Liver (tissue), 9 donors: Measurements from ENCODE around the gene THSD4. TPM values are rescaled to one million over a fixed set of nuclear protein-coding genes. Genes with fewer than 3 reads are reported as not detected.

Source experiments
- DNase-seq: peaks from one replicate; pipeline ENCODE4 v3.0.0-alpha.2; 2017; ENCODE audit warnings: low spot score
- H3K27ac ChIP-seq, 2 donors: one replicate each; pipeline ENCODE4 v1.7.0; 2013; ENCODE audit warnings: inconsistent platforms in 2 of 2, low read length in 2 of 2, control low read depth in 1 of 2, low read depth in 1 of 2, mild to moderate bottlenecking in 1 of 2
- H3K27me3 ChIP-seq, 4 donors: one replicate each; pipeline versions ENCODE4 v1.6.1 to v1.7.0; 2013; ENCODE audit warnings: low read length in 3 of 4, inconsistent platforms in 1 of 4, mild to moderate bottlenecking in 1 of 4, moderate library complexity in 1 of 4; ENCODE audit not compliant: control insufficient read depth in 4 of 4, insufficient read depth in 4 of 4
- H3K36me3 ChIP-seq, 4 donors: one replicate each; pipeline versions ENCODE4 v1.6.1 to v1.7.0; 2013; ENCODE audit warnings: low read length in 3 of 4, mild to moderate bottlenecking in 3 of 4, low read depth in 1 of 4, moderate library complexity in 1 of 4; ENCODE audit not compliant: control insufficient read depth in 4 of 4, insufficient read depth in 3 of 4
- H3K4me1 ChIP-seq, 4 donors: one replicate each; pipeline versions ENCODE4 v1.6.1 to v1.7.0; 2013; ENCODE audit warnings: low read length in 3 of 4, mild to moderate bottlenecking in 3 of 4, moderate library complexity in 1 of 4; ENCODE audit not compliant: control insufficient read depth in 4 of 4, insufficient read depth in 4 of 4
- H3K4me3 ChIP-seq, 3 donors: one replicate each; pipeline versions ENCODE4 v1.6.1 to v1.7.0; 2013; ENCODE audit warnings: low read length in 3 of 3, control low read depth in 1 of 3, low read depth in 1 of 3, mild to moderate bottlenecking in 1 of 3
- H3K9ac ChIP-seq, 2 donors: one replicate each; pipeline ENCODE4 v1.7.0; 2013; ENCODE audit warnings: low read length in 2 of 2, mild to moderate bottlenecking in 2 of 2, moderate library complexity in 2 of 2, control low read depth in 1 of 2, low read depth in 1 of 2
- H3K9me3 ChIP-seq, 4 donors: one replicate each; pipeline versions ENCODE4 v1.6.1 to v1.7.0; 2013; ENCODE audit warnings: low read length in 3 of 4; ENCODE audit not compliant: control insufficient read depth in 4 of 4
- EGR1 ChIP-seq, 2 donors: IDR thresholded peaks; 2 replicates each; pipeline ENCODE4 v1.6.1; 2016 to 2018; ENCODE audit warnings: antibody characterized with exemption in 2 of 2, low read depth in 2 of 2
- FOXA1 ChIP-seq: IDR thresholded peaks from 2 replicates; pipeline ENCODE4 v1.6.1; 2016; ENCODE audit warnings: antibody characterized with exemption
- FOXA2 ChIP-seq: IDR thresholded peaks from 2 replicates; pipeline ENCODE4 v1.6.1; 2016; ENCODE audit warnings: antibody characterized with exemption
- GABPA ChIP-seq, 2 donors: IDR thresholded peaks in 1 of 2; conservative IDR thresholded peaks in 1 of 2; 2 replicates each; pipeline ENCODE4 v1.6.1; 2016; ENCODE audit warnings: antibody characterized with exemption in 2 of 2, mild to moderate bottlenecking in 1 of 2, moderate library complexity in 1 of 2
- HNF4A ChIP-seq, 2 donors: conservative IDR thresholded peaks; 2 replicates each; pipeline ENCODE4 v1.6.1; 2016; ENCODE audit warnings: antibody characterized with exemption in 2 of 2, mild to moderate bottlenecking in 2 of 2
- HNF4G ChIP-seq: IDR thresholded peaks from 2 replicates; pipeline ENCODE4 v1.6.1; 2016; ENCODE audit warnings: antibody characterized with exemption
- JUND ChIP-seq, 2 donors: IDR thresholded peaks; 2 replicates each; pipeline ENCODE4 v1.6.1; 2016; ENCODE audit warnings: antibody characterized with exemption in 2 of 2
- NR2F2 ChIP-seq: IDR thresholded peaks from 2 replicates; pipeline ENCODE4 v1.6.1; 2016; ENCODE audit warnings: antibody characterized with exemption
- RAD21 ChIP-seq, 2 donors: IDR thresholded peaks; 2 replicates each; pipeline ENCODE4 v1.6.1; 2016; ENCODE audit warnings: antibody characterized with exemption in 2 of 2, mild to moderate bottlenecking in 2 of 2
- RXRA ChIP-seq, 2 donors: IDR thresholded peaks; 2 replicates each; pipeline ENCODE4 v1.6.1; 2017 to 2018; ENCODE audit warnings: antibody characterized with exemption in 2 of 2, mild to moderate bottlenecking in 1 of 2
- SP1 ChIP-seq: IDR thresholded peaks from 2 replicates; pipeline ENCODE4 v1.6.1; 2018; ENCODE audit warnings: antibody characterized with exemption, mild to moderate bottlenecking
- TAF1 ChIP-seq: conservative IDR thresholded peaks from 2 replicates; pipeline ENCODE4 v1.6.1; 2016; ENCODE audit warnings: antibody characterized with exemption, mild to moderate bottlenecking
- YY1 ChIP-seq: IDR thresholded peaks from 2 replicates; pipeline ENCODE4 v1.6.1; 2016; ENCODE audit warnings: antibody characterized with exemption, mild to moderate bottlenecking
- WGBS: extraction: QIAGEN DNeasy Blood & Tissue Kit; methylation state at CpG from one replicate; pipeline ENCODE4 v1.1.7; 2013; 5-methylcytosine and 5-hydroxymethylcytosine counted together
- polyA plus RNA-seq, 2 donors: library from polyadenylated mRNA; stranded (reverse) in 1 of 2; unstranded in 1 of 2; fragments of 200-250 nt in 1 of 2; fragments of >200 nt in 1 of 2; fragmentation: Nextera tagmentation in 1 of 2; extraction: Ambion mirVana in 1 of 2; gene quantifications; one replicate each; pipeline versions ENCODE4 v1.2.1 to v1.2.3, GENCODE V29; 2013 to 2015
- total RNA-seq, 2 donors: library from RNA; depleted of rRNA; stranded (reverse); fragments of >200 nt; gene quantifications; one replicate each; pipeline ENCODE4 v1.2.3, GENCODE V29; 2014
- TF ChIP-seq, protein P1 (sequence below): IDR thresholded peaks from 2 replicates; pipeline ENCODE4 v1.6.1; 2016; ENCODE audit warnings: antibody characterized with exemption, mild to moderate bottlenecking
- TF ChIP-seq, protein P2 (sequence below): IDR thresholded peaks from 2 replicates; pipeline ENCODE4 v1.6.1; 2016; ENCODE audit warnings: antibody characterized with exemption
- TF ChIP-seq, protein P3 (sequence below): fragments of 150-350 bp; IDR thresholded peaks from 2 replicates; pipeline ENCODE4 v1.5.1; 2017; ENCODE audit warnings: improper control_type of control experiment, low read depth, low read length; ENCODE audit not compliant: missing input control
- TF ChIP-seq, protein P4 (sequence below): IDR thresholded peaks from 2 replicates; pipeline ENCODE4 v1.6.1; 2016; ENCODE audit warnings: antibody characterized with exemption
- TF ChIP-seq, protein P5 (sequence below): IDR thresholded peaks from 2 replicates; pipeline ENCODE4 v1.6.1; 2016; ENCODE audit warnings: antibody characterized with exemption
- donor health status: healthy.
- donor health status: healthy.
- donor health status: healthy.
- donor health status: healthy.
- donor health status: healthy.

Gene THSD4
- total and polyA plus RNA-seq, 4 donors, result 0.23 to 11.5 (median 1.9) TPM

DNA sequence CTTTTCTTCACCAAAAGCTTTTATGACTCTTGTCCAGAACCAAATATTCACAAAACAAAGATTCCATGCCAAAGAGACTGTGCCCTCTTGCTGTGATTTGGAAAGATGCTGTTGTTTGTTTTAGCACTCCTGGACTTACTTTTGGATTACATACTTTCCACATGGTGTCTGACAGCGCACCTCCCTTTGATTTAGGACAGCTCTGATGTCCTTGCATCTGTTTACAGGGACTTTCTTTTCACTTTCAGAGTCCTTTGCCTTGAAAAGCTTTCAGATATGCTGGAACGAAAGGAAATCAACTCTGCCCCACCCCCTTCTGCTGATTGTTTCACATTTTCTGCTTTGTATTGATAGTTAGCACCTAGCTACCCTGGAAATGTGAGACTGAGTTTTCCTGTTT lies 562.1 kb downstream of the THSD4 start:
- Histone ChIP-seq H3K27me3 (no peaks in the 10 kb centered on the region), H3K4me3 (no peak overlapping the region), H3K27ac (peak overlapping the region; percentile 76 to 78), H3K36me3 (peaks cover 0 to 3% (median 0%) of the 10 kb centered on the region in 4 donors), H3K9me3 (no peaks in the 10 kb centered on the region), H3K9ac (no peak overlapping the region), H3K4me1 (peaks cover 0 to 32% (median 14%) of the 10 kb centered on the region in 4 donors)
- 22% methylated on average over 2 of the region's 2 CpGs for WGBS
- no peak for DNase-seq
- TF ChIP-seq EGR1 (IDR thresholded peaks at IDR 0.05; ENCODE audit: low read depth in 2 of 2) (peak in 1 of 2 donors; percentile 36), SP1 (peak; percentile 76), YY1 (peak; percentile 66), RXRA (IDR thresholded peaks at IDR 0.05) (peak; percentile 59 to 83), NR2F2 (no peak), TAF1 (no peak), JUND (IDR thresholded peaks at IDR 0.05) (peak in 1 of 2 donors; percentile 43), HNF4G (peak; percentile 81), FOXA2 (peak; percentile 94), RAD21 (IDR thresholded peaks at IDR 0.05) (peak; percentile 44 to 55), FOXA1 (peak; percentile 78), HNF4A (conservative IDR thresholded peaks at IDR 0.05) (peak; percentile 89 to 95), GABPA (IDR thresholded peaks at IDR 0.05 in 1 of 2, conservative IDR thresholded peaks at IDR 0.05 in 1 of 2) (peak in 1 of 2 donors; percentile 20)
- TF ChIP-seq, protein P1, sequence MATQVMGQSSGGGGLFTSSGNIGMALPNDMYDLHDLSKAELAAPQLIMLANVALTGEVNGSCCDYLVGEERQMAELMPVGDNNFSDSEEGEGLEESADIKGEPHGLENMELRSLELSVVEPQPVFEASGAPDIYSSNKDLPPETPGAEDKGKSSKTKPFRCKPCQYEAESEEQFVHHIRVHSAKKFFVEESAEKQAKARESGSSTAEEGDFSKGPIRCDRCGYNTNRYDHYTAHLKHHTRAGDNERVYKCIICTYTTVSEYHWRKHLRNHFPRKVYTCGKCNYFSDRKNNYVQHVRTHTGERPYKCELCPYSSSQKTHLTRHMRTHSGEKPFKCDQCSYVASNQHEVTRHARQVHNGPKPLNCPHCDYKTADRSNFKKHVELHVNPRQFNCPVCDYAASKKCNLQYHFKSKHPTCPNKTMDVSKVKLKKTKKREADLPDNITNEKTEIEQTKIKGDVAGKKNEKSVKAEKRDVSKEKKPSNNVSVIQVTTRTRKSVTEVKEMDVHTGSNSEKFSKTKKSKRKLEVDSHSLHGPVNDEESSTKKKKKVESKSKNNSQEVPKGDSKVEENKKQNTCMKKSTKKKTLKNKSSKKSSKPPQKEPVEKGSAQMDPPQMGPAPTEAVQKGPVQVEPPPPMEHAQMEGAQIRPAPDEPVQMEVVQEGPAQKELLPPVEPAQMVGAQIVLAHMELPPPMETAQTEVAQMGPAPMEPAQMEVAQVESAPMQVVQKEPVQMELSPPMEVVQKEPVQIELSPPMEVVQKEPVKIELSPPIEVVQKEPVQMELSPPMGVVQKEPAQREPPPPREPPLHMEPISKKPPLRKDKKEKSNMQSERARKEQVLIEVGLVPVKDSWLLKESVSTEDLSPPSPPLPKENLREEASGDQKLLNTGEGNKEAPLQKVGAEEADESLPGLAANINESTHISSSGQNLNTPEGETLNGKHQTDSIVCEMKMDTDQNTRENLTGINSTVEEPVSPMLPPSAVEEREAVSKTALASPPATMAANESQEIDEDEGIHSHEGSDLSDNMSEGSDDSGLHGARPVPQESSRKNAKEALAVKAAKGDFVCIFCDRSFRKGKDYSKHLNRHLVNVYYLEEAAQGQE, result peak; percentile 59
- TF ChIP-seq, protein P2, sequence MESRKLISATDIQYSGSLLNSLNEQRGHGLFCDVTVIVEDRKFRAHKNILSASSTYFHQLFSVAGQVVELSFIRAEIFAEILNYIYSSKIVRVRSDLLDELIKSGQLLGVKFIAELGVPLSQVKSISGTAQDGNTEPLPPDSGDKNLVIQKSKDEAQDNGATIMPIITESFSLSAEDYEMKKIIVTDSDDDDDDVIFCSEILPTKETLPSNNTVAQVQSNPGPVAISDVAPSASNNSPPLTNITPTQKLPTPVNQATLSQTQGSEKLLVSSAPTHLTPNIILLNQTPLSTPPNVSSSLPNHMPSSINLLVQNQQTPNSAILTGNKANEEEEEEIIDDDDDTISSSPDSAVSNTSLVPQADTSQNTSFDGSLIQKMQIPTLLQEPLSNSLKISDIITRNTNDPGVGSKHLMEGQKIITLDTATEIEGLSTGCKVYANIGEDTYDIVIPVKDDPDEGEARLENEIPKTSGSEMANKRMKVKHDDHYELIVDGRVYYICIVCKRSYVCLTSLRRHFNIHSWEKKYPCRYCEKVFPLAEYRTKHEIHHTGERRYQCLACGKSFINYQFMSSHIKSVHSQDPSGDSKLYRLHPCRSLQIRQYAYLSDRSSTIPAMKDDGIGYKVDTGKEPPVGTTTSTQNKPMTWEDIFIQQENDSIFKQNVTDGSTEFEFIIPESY, result peak; percentile 65
- TF ChIP-seq, protein P3, sequence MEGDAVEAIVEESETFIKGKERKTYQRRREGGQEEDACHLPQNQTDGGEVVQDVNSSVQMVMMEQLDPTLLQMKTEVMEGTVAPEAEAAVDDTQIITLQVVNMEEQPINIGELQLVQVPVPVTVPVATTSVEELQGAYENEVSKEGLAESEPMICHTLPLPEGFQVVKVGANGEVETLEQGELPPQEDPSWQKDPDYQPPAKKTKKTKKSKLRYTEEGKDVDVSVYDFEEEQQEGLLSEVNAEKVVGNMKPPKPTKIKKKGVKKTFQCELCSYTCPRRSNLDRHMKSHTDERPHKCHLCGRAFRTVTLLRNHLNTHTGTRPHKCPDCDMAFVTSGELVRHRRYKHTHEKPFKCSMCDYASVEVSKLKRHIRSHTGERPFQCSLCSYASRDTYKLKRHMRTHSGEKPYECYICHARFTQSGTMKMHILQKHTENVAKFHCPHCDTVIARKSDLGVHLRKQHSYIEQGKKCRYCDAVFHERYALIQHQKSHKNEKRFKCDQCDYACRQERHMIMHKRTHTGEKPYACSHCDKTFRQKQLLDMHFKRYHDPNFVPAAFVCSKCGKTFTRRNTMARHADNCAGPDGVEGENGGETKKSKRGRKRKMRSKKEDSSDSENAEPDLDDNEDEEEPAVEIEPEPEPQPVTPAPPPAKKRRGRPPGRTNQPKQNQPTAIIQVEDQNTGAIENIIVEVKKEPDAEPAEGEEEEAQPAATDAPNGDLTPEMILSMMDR, result no peak
- TF ChIP-seq, protein P4, sequence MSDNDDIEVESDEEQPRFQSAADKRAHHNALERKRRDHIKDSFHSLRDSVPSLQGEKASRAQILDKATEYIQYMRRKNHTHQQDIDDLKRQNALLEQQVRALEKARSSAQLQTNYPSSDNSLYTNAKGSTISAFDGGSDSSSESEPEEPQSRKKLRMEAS, result peak; percentile 82
- TF ChIP-seq, protein P5, sequence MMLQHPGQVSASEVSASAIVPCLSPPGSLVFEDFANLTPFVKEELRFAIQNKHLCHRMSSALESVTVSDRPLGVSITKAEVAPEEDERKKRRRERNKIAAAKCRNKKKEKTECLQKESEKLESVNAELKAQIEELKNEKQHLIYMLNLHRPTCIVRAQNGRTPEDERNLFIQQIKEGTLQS, result no peak
